HepG2 (cell line): ENCODE data around the gene FAM120B.

Experiments used
- ATF3 ChIP-seq: sonication (generic); formaldehyde crosslinking; IDR thresholded peaks from 2 replicates; pipeline ENCODE4 v1.4.0; 2020; ENCODE audit warnings: missing genetic modification reagents
- POLR2A ChIP-seq, 2 experiments: IDR thresholded peaks; 2 replicates each; pipeline ENCODE4 v1.6.1; 2011; ENCODE audit warnings: low read depth in 2 of 2, low read length in 2 of 2, mild to moderate bottlenecking in 1 of 2, moderate library complexity in 1 of 2; ENCODE audit not compliant: insufficient read depth in 1 of 2
- TAF1 ChIP-seq: sonication (generic); formaldehyde crosslinking; IDR thresholded peaks from 2 replicates; pipeline ENCODE4 v1.4.0; 2020; ENCODE audit warnings: missing genetic modification reagents
- ZKSCAN8 ChIP-seq: IDR thresholded peaks from 2 replicates; pipeline ENCODE4 v1.6.1; 2016; ENCODE audit warnings: borderline replicate concordance, missing genetic modification reagents, missing compliant biosample characterization
- ZNF337 ChIP-seq: sonication (generic); formaldehyde crosslinking; IDR thresholded peaks from 2 replicates; pipeline ENCODE4 v1.5.1; 2020; ENCODE audit warnings: missing genetic modification reagents, low read depth, mild to moderate bottlenecking, borderline replicate concordance

GRCh38 chr6:170421921-170422320 is 115.4 kb downstream of the FAM120B start:
- TF ChIP-seq POLR2A (IDR thresholded peaks at IDR 0.05; ENCODE audit: insufficient read depth in 1 of 2, low read depth in 2 of 2, low read length in 2 of 2) (no peak), ZNF337 (CRISPR knock-in tag) (no peak), ZKSCAN8 (CRISPR knock-in tag) (no peak), ATF3 (no peak), TAF1 (CRISPR knock-in tag) (no peak)
